HG03280 (cell line): ENCODE measurements around the gene TYMP.

Source experiments
- ATAC-seq: cut with Tn5 transposase; IDR thresholded peaks from one replicate; pipeline ENCODE4 v1.9.1; 2021; ENCODE audit warnings: mild to moderate bottlenecking, moderate library complexity; ENCODE audit not compliant: unreplicated experiment

TYMP gene

DNA sequence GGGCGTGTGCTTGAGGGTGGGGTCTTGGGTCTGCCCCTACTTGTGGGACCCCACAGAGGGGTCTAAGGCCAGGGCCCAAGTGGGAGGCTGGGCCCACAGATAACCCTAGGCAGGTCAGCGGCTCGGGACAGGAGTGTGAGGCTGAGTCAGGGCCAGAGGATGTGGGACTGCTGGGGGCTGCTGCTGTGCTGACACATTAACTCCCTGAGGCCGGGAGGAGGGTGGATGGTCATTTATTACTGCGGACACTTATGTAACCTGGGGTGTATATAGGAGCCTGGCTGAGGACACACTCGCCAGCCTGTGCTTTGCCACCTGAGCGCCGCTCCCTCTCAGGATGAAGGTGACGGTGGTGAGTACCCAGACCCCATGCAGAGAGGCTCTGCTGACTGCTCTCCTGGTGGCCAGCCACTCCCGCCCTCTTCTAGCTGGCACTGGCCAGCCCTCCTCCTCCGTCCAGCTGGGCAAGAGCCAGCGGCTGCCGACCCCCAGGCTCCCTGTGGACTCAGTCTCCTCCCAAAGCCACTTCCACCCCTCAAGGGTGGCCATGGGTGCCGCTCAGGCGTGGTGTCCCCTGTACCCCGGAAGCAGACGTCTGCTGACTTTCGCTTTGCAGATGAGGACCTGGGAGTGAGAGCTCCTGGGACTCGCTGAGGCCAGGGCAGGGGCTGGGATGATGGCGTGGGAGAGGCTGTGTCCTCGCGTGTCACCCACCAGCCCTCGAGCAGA, 43.1 kb downstream of the TYMP start, which contains the start of gene MIOX:
Gene MIOX, plus strand, starts transcription at position 299 of the 729 bp plus-strand sequence. Its CDS starts 39 bp downstream, at position 338.
- ATAC-seq = no peak

DNA sequence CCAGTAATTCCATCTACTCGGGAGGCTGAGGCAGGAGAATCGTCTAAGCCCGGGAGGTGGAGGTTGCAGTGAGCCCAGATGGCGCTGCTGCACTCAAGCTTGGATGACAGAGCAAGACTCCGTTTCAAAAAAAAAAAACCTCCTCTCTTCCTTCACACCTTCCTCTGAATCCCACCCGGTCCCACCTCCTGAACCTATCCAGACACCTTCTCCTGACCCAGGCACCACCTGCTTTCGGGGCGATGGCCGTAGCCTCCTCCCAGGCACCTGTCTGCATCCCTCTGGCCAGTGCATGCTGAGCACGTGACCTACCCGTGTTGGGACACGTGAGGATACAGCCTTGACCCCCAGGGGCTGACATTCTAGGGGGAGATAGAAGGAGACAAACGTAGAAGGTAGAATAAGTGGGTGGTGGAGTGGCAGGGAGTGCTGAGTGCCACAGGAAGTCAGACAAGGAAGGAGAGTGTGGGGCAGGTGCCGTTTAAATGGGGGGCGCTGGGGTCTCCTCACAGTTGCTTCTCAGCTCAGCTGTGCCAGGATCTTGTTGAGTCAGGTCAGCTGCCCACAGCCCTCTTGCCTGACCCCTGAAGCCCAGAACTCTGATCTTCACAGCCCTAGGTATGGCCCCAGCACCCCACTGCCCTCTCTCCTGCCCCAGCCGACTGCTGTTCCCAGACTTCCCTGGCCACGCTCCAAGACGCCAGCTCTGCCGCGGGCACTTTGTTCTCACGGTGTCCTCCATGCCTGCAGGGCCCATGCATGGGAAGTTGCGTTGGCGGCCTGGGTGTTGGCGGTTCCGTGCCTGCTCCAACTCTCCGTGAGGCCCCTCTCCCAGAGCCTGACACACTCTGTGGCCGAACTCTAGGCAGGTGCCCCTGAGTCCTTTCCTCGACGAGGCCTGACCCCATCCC, 44.3 kb downstream of the TYMP start:
- ATAC-seq = no peak

DNA sequence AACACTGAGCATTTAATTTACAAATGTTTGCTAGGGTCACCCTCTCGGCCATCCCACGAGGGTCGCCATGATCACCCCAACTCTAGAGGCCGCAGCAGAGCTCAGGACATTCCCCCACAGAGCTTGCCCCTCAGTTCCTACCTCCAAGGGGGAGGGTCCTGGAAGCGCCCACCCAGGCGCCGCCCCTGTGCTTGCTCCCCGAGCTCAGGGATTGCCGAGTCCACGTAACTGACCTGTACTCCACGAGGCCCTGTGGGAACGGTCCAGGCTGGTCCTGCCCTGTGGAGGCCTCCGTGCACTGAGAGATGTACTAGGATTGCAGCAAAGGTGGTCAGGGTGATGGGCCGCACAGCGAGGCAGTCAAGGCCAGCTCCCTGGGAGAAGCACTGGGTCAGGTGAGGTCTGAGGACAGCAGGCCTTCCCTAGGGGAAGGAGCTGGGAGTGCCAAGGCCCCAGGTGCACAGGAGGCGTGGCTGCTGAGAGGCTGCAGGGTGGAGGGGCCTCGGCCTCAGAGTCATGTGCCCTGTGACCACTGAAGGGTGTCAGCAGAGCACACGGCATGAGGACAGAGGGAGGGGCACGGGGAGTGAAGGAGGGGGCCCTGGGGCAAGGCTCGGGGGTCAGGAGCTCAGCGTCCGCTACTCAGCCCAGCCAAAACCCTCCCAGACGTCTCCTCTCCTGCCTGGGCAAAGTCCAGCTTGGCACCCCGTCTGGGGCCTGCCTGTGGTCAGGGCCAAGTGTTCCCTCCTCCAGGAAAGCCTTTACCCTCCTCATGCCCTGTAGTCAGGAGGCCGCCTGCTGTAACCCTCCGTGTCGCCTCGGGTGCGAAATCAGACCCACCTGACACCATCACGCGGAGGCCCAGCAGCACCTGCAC, 45.6 kb downstream of the TYMP start:
- ATAC-seq = no peak

DNA sequence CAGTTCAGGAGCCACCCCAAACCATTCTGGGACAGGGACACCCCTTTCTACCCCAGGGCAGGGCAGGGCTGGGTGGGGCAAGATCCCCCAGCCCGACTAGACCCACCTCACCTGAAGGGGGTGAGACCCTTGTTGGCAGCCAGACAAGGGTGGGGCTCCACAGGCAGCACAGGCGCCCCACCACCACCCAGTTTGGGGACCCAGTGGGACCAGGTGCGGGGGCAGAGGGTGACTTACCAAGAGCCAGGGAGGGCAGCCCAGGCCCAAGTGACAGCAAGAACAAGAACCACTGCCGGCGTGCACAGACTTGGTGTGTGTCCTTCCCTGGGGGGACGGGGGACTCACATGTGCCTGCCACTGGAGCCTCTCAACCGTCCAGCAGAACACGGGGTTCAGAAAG, 46.3 kb downstream of the TYMP start:
- ATAC-seq = no peak

DNA sequence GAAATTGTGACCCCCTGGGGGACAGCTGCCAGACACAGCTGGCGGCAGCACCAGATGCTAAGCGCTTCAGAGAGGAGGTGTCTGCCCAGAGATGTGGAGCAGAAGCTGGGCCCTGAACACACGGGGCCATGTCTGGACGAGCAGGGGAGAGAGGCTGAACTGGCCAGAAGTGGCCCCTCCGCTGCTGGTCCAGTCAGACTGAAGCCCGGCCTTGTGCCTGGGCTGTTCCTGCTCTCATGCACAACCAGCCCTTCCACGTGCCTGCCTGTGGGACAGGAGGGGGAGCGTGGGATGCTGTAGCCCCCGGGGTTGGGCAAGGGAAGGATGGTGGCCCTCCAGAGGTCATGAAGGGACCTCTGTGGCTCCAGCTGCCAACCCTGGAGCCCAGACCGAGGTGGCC, 46.7 kb downstream of the TYMP start:
- ATAC-seq = no peak

DNA sequence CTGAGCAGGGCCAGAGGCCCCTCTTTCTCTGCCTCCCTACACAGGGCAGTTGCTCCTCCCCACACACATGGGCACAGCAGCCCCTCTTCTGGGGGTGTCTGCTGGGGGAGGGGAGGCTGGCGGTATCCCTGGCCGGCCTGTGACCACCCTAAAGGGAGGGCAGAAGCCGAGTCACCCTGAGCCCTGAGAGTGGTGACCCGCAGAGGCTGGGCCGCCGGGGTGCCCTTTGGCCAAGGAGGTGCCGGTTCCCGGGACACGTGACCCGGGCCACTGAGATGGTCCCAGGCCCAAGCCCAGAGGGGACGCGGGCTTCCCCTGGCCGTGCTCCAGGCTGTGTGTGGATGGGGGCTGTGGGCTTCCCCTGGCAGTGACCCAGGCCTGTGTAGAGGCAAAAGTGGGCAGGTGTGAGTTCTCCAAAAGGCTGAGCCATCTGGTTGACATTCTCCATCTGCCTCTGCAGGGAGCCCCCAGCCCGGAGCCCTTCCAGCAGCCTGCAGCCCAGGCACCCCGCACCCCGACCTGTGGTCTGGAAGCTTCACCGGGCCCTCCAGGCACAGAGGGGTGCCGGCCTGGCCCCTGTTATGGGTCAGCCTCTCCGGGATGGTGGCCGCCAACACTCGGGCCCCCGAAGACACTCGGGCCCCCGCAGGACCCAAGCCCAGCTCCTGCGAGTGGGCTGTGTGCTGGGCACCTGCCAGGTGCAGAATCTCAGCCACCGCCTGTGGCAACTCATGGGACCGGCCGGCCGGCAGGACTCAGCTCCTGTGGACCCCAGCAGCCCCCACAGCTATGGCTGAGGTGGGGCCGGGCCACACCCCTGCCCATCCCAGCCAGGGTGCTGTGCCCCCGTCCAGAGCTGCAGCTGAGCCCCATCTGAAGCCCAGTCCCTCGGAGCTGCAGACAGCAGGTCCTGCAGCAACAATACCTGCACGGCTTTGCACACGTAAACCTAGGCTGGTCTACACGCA, 47.4 kb downstream of the TYMP start:
- ATAC-seq = no peak

DNA sequence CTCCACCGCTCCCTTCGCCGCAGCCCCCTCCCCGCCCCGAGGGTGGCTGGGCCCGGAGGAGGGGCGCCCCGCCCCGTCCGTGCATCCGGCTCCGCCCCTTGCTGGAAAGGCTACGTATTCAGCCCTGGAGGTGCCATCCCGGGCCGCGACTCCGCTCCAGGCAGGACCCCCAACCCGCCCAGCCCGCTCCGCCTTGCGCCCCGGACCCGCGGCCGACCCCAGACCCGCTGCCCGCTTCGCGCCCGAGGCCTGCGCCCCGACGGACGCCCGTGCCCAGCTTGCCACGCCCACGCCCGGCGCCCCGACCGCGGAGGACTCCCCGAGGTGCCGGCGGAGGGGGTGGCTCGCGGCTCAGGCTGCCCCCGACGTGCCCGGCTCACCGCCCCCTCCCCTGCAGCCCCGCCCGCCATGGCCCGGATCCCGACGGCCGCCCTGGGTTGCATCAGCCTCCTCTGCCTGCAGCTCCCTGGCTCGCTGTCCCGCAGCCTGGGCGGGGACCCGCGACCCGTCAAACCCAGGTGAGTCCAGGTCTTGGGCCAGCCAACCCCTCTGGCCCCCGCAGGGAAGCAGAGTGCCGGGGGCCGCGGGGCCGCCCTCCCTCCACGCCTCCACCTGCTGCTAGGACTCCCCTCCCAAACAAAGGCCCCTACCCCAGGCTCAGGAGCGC, 48.2 kb downstream of the TYMP start, which contains the start of gene ADM2:
Gene ADM2, plus strand, starts transcription at position 104 of the 667 bp plus-strand sequence. Its CDS starts 305 bp downstream, at position 409.
- ATAC-seq = no peak

DNA sequence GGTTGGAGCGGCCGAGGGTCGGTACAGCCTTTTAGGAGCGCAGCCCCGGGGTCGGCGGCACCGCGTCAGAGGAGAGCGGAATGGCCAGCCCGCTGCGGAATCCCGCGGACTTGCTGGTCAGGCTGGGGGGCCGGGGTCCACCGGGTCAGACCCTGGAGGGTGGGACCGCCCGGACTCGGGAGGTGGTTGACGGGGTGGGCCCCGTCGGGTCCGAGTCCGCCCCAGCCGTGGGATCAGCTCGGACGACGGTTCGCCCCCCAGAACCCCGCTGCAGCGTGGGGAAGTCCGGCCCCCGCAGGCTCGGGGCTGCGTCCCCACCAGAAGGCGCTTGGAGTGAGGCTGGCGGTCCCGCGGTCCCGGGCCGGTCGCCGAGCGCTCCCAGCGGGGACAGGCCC, 48.8 kb downstream of the TYMP start:
- no peak for ATAC-seq

DNA sequence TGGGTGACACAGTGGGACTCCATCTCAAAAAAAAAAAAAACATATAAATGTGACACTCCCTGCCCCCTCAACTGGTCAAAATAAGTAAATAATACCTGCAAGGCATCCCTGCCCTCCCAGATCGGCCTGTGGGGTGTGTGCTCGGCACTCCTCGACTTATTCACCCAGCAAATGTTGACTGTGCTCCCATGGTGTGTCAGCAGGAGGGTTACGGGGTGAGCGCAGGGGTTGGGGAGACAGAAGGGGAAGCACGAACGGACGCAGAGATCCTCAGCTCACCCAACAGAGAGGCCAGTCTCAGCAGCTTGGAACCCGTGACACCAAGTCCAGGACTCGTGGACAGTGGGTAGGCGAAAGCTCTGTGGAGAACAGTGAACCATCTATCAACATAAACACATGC, 50.1 kb downstream of the TYMP start:
- ATAC-seq = no peak

DNA sequence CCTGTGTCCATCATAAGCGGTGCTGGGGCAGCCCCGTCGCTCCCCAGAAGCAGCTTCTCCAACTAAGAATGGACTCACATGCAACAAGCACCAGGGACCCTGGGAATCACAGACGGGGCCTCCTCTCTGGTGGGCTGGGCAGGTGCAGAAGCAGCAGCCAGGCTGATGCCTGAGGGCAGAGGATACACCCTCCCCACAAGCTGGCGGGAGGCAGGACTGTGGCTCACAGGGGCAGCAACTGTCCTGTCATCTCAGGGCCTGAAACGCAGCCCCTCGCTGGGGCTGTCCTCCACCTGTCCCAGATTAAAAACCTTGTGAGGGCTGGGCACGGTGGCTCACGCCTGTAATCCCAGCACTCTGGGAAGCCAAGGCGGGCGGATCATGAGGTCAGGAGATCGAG, 51.9 kb downstream of the TYMP start:
- ATAC-seq = no peak

DNA sequence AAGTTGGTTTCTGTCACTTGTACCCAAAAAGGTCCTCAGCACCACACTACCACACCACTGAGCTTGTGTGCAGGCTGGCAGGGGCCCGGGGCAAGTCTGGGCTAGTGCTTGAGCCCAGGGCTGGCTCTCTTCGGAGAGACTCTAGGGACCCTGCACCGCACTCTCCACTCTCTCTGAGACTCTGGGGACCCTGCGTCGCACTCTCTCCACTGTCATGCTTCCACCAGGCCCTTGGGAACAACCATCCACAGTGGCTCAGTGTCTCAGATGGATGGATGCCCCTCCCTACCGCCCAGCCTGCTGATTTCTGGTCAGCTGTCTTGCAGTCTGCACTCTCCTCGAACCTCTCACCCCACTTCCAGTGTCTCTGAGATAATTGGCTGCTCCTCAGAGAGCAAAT, 52.9 kb downstream of the TYMP start:
- ATAC-seq = no peak
